Measurements from ENCODE around the gene GALNT2. TPM values are rescaled to one million over a fixed set of nuclear protein-coding genes. Genes with fewer than 3 reads are reported as not detected.

GALNT2 gene
- total RNA-seq, 8 experiments from 2014 or later, result 28.1 to 70.6 (median 41.3) TPM

DNA sequence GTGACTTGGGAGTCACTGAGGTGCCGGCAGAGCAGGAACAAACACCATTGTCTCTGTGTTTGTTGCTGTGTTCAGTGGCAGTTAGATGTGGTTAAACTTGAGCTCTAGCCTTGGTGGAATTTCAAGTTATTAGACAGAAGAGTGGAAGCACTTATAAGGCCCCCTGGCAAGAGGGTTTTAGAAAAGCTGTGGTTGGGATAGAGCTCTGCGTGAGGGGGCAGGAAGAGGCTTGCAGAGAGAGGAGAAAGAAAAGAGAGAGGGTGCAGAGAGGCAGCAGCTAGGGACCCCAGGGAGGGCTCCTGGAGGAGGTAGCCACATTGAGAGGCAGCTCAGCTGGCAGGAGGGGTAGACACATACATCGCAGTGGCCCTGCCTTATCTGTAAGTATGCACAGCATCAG, 128.2 kb downstream of the GALNT2 start:
- peaks cover 6% of the 10 kb centered on the region in 2 donors for H3K4me1 ChIP-seq (replicated peaks in 1 of 2)
- WGBS, 10 experiments, result 71 to 100% (median 100%) methylated on average over 1 to 3 of the region's 3 CpGs; no CpG with 5 or more reads in 3 of the 10 experiments
- no peak overlapping the region for H3K4me3 ChIP-seq
- ATAC-seq (replicated peaks in 6 of 8), result no peak
- H3K27ac ChIP-seq, result no peak overlapping the region
- in situ Hi-C loops (cut with MboI; ENCODE audit: low pct_unique_long_range_greater_than_20kb in 2 of 9, low sequenced_read_pairs in 9 of 9, unreplicated experiment in 9 of 9), result no loop called here

DNA sequence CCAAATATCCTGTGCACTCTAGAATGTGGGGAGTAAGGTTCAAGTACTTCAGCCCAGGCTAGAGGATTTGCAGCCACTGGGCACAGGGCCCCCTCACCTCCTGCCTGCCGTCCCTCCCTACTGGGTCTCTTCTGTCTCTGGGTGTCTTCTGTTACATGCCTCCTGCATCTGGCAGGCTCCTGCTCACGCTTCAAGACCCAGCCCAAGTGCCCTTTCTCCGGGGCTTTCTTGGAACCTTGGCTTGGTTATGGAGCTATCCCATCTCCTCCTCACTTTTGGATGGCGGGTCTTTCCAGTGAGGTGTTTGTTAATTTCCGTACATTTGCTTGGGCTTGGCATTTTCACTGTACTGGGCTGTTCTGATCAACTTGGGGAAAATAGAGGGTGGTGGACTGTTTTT, 129.0 kb downstream of the GALNT2 start:
- 92 to 100% (median 95%) methylated on average over 2 to 5 of the region's 5 CpGs; no CpG with 5 or more reads in 3 of the 10 experiments for WGBS, 10 experiments
- in situ Hi-C loops (cut with MboI; ENCODE audit: low pct_unique_long_range_greater_than_20kb in 2 of 9, low sequenced_read_pairs in 9 of 9, unreplicated experiment in 9 of 9), result no loop called here
- no peak for ATAC-seq (replicated peaks in 6 of 8)
- Histone ChIP-seq H3K4me3 (no peak overlapping the region), H3K27ac (no peak overlapping the region), H3K4me1 (replicated peaks in 1 of 2) (peaks cover 6% of the 10 kb centered on the region in 2 donors)

DNA sequence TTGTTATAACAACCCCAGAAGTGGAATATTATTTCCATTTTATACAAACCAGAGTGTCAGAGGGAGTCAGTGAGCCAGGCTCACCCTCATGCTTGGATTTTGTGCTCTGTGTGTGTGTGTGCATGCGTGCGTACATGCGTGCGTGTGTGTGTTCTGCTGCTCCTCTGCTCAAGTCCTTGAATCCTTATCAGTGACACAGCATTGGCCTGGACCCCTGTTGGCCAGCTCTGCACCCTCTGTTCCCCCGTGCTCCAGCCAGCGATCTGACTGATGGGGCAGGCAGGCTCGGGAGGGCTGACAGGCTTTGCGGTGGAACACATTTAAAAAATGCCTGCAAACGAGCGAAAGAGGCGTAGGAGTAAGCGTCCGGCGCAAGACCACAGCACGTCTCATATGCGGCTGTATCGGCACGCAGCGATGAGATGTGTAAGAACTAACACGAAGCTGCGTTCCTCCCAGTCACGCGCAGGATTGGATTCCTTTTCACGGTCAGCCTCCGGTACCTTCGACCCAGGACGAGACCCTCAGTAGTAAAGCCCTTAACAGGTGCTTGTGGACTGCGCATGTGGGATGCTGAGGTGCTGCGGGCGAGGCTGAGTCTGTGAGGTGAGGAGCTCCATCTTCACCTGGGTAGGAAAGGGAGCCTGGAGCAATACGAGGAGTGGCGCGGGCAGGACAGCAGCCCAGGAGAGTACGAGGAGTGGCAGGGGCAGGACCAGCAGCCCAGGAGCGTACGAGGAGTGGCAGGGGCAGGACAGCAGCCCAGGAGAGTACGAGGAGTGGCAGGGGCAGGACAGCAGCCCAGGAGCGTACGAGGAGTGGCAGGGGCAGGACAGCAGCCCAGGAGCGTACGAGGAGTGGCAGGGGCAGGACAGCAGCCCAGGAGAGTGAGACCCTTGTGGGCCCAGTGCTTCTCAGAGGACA, 130.9 kb downstream of the GALNT2 start:
- in situ Hi-C loops (cut with MboI; ENCODE audit: low pct_unique_long_range_greater_than_20kb in 2 of 9, low sequenced_read_pairs in 9 of 9, unreplicated experiment in 9 of 9), result no loop called here
- Histone ChIP-seq H3K4me1 (replicated peaks in 1 of 2) (peaks cover 3 to 6% of the 10 kb centered on the region in 2 donors), H3K4me3 (no peak overlapping the region), H3K27ac (no peak overlapping the region)
- 91 to 93% (median 93%) methylated on average over 5 to 34 of the region's 41 CpGs; no CpG with 5 or more reads in 4 of the 10 experiments for WGBS, 10 experiments
- ATAC-seq (replicated peaks in 6 of 8), result no peak

DNA sequence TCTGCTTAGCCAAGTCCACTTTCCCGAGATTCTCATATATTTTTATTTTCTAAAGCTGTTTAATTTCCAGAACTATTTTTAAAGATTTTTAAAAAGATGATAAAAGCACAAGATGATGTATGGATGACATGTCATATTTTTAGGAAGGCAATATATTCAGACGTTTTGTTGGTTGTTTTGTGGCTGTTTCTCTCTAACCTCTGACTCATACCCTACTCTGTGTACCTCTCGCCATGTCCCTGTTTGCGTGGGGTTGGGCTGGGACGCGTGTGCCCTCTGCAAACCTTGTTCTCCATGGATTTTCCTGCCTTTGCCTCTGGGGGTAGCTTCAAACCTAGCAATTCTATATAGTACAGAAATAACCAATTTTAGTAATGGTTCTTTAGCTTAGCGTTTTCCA, 132.0 kb downstream of the GALNT2 start:
- no peak for ATAC-seq (replicated peaks in 6 of 8)
- 35 to 100% (median 89%) methylated on average over 1 to 7 of the region's 7 CpGs for WGBS, 10 experiments
- no peak overlapping the region for H3K27ac ChIP-seq
- H3K4me3 ChIP-seq, result no peak overlapping the region
- in situ Hi-C loops (cut with MboI; ENCODE audit: low pct_unique_long_range_greater_than_20kb in 2 of 9, low sequenced_read_pairs in 9 of 9, unreplicated experiment in 9 of 9), result no loop called here
- peaks cover 0 to 6% of the 10 kb centered on the region in 2 donors for H3K4me1 ChIP-seq (replicated peaks in 1 of 2)

DNA sequence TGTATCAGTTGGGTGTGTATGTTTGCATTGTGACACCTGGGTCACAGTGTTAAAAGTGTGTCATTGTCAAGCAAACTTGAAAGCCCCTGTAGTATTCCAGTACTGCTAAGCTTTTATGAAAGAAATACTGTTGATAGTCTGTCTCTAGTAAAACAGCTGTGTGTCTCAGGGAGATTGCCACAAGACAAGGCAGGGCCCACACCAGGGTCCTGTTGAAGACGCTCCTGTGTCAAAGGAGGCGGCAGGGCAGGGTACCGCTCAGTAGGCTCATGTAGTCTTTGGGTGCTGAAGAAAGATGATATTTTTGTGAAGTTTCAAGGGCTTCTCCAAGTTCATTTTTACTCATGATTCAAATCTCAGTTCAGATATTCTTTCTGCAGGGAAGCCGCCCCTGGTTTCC, 132.5 kb downstream of the GALNT2 start:
- ATAC-seq (replicated peaks in 6 of 8), result no peak
- no peak overlapping the region for H3K4me3 ChIP-seq
- H3K27ac ChIP-seq, result no peak overlapping the region
- 82 to 100% (median 97%) methylated on average over 1 to 4 of the region's 4 CpGs; no CpG with 5 or more reads in 1 of the 10 experiments for WGBS, 10 experiments
- peaks cover 0 to 5% of the 10 kb centered on the region in 2 donors for H3K4me1 ChIP-seq (replicated peaks in 1 of 2)
- in situ Hi-C loops (cut with MboI; ENCODE audit: low pct_unique_long_range_greater_than_20kb in 2 of 9, low sequenced_read_pairs in 9 of 9, unreplicated experiment in 9 of 9), result no loop called here

DNA sequence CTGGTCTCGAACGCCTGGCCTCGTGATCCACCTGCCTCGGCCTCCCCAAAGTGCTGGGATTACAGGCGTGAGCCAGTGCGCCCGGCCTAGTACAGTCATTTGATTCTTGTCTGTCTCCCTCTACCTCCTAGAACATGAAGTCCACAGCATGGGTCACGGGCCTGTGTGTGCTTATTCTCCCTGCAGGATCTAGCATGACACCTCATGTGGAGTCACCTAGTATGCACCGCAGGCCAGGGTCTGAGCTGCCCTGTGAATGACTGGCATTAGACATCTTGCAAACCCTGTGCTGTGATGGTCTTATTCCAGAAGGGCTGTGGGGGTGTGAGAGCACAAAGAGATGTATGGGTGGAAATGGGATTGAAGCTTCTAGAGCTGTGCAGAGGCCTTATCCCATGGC, 133.2 kb downstream of the GALNT2 start:
- 95 to 100% (median 99%) methylated on average over 4 to 9 of the region's 9 CpGs; no CpG with 5 or more reads in 6 of the 10 experiments for WGBS, 10 experiments

DNA sequence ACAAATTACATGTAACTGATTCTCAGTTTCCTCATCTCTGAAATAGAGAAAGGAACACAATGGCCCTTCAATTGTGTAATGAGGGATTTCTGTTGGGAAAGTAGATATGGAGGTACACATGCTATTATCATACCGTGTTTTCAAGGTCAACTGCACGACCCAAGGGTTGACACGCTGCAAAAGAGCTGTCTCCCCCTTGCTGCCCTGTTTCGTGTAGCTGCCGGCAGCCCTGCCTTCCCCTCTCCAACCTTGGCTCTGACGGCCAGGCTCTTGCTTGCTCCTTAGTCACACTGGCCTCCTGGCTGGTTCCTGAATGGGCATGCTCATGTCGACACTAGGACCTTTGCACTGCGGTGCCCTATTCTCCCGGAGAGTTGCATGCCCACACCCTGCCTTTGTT, 134.4 kb downstream of the GALNT2 start:
- no peak overlapping the region for H3K27ac ChIP-seq

More for the DNA sequence above, 133.2 kb downstream of the GALNT2 start:
- in situ Hi-C loops (cut with MboI; ENCODE audit: low pct_unique_long_range_greater_than_20kb in 2 of 9, low sequenced_read_pairs in 9 of 9, unreplicated experiment in 9 of 9), result no loop called here
- no peak overlapping the region for H3K27ac ChIP-seq
- peaks cover 0 to 5% of the 10 kb centered on the region in 2 donors for H3K4me1 ChIP-seq (replicated peaks in 1 of 2)
- no peak for ATAC-seq (replicated peaks in 6 of 8)
- no peak overlapping the region for H3K4me3 ChIP-seq

DNA sequence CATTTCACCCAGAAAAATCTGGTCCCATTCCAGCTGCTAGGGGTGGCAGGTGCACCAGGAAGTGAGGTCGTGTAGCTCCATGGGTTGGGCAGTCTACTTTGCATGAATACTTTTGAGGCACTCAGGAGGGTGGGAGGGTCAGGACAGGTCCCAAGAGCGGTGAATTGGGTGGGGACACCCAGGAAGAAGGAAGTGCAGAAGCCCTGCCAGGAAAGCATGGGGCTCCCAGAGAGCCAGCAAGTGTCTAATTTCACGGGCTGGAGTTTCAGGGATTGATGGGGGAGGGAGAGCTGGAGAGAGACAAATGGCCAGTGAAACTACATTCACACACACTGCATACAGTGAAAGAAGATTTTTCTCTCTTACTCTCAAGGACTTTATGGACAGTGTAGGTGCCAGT, 137.8 kb downstream of the GALNT2 start:
- Histone ChIP-seq H3K27ac (no peak overlapping the region), H3K4me1 (replicated peaks in 1 of 2) (peaks cover 0 to 5% of the 10 kb centered on the region in 2 donors), H3K4me3 (no peak overlapping the region)
- 0 to 79% (median 50%) methylated on average over 1 to 3 of the region's 3 CpGs; no CpG with 5 or more reads in 5 of the 10 experiments for WGBS, 10 experiments
- ATAC-seq (replicated peaks in 6 of 8), result peak in 5 of 8 experiments; percentile 16 to 89 (median 82)
- in situ Hi-C loops (cut with MboI; ENCODE audit: low pct_unique_long_range_greater_than_20kb in 2 of 9, low sequenced_read_pairs in 9 of 9, unreplicated experiment in 9 of 9), result no loop called here

More for the DNA sequence above, 134.4 kb downstream of the GALNT2 start:
- peaks cover 0 to 5% of the 10 kb centered on the region in 2 donors for H3K4me1 ChIP-seq (replicated peaks in 1 of 2)
- ATAC-seq (replicated peaks in 6 of 8), result no peak
- WGBS, 10 experiments, result 67 to 100% (median 92%) methylated on average over 1 to 8 of the region's 9 CpGs; no CpG with 5 or more reads in 2 of the 10 experiments
- H3K4me3 ChIP-seq, result no peak overlapping the region
- in situ Hi-C loops (cut with MboI; ENCODE audit: low pct_unique_long_range_greater_than_20kb in 2 of 9, low sequenced_read_pairs in 9 of 9, unreplicated experiment in 9 of 9), result no loop called here

DNA sequence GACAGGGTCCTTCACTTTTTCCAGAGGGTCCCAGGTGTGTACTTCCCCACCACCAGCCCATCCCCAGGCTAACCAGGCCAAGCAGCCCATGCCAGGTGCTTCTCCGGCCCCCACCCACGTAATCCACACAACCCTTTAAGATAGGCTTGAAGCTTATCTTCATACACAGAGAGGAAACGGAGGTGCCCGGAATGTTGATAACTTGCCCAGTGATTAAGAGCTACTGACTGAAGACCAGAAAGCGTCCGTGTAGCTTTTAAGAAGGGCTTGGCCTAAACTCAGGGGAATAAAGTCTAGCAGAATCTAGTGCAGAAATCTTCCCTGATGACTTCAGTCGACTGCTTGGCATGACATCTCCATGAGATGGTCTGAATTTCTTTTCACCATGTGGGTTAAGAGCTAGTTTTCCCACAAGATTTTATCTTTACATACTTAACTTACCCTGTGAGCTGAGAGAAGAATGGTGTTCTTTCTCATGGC, 138.7 kb downstream of the GALNT2 start:
- WGBS, 10 experiments, result 38 to 100% (median 86%) methylated on average over 1 to 7 of the region's 7 CpGs; no CpG with 5 or more reads in 2 of the 10 experiments
- ATAC-seq (replicated peaks in 6 of 8), result peak in 3 of 8 experiments; percentile 37 to 46 (median 37)
- Histone ChIP-seq H3K4me3 (no peak overlapping the region), H3K4me1 (replicated peaks in 1 of 2) (peaks cover 0 to 5% of the 10 kb centered on the region in 2 donors), H3K27ac (no peak overlapping the region)
- in situ Hi-C loops (cut with MboI; ENCODE audit: low pct_unique_long_range_greater_than_20kb in 2 of 9, low sequenced_read_pairs in 9 of 9, unreplicated experiment in 9 of 9), result no loop called here

DNA sequence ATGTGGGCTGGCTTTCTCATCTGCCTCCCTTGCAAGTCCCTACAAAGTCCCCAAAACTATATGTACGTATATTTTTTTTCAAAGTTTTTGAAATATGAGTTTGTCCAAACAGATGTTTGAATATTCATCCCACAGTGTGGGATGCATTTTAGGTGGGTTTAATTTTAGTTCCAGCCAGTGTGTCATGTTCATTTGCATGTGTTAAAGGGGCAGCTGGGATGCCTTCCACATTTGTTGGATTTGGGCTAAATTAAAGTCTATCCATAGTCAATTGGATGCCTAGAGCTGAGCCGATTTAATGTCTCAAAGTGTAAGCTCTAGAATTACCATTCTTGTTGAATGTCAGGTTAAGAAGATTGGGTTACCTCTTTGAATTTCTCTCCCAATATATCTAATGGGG, 139.2 kb downstream of the GALNT2 start:
- ATAC-seq (replicated peaks in 6 of 8), result peak in 3 of 8 experiments; percentile 48 to 52 (median 51)
- peaks cover 0 to 5% of the 10 kb centered on the region in 2 donors for H3K4me1 ChIP-seq (replicated peaks in 1 of 2)
- in situ Hi-C loops (cut with MboI; ENCODE audit: low pct_unique_long_range_greater_than_20kb in 2 of 9, low sequenced_read_pairs in 9 of 9, unreplicated experiment in 9 of 9), result no loop called here
- WGBS, 10 experiments, result 0 to 100% (median 96%) methylated on average over 1 to 2 of the region's 2 CpGs; no CpG with 5 or more reads in 2 of the 10 experiments
- no peak overlapping the region for H3K27ac ChIP-seq
- no peak overlapping the region for H3K4me3 ChIP-seq

DNA sequence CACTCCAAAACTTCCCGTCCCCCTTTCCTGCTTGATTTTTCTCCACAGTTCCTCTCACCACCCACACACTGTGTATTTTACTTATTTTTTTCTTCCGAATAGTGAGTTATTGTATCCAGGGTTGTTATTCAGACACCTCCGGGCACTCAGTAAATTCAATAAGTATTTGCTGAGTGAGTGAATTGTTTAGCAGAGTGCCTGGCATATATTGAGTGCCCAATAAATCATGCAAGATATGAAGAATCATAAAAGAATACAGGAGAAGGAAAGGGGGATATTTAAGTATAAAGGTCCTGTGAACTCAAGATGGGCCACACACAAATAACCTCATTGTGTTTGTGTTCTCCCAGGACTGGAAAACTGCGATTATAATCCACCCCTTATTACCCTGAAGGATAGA, 139.9 kb downstream of the GALNT2 start:
- Histone ChIP-seq H3K4me1 (replicated peaks in 1 of 2) (peaks cover 0 to 5% of the 10 kb centered on the region in 2 donors), H3K4me3 (no peak overlapping the region), H3K27ac (no peak overlapping the region)
- in situ Hi-C loops (cut with MboI; ENCODE audit: low pct_unique_long_range_greater_than_20kb in 2 of 9, low sequenced_read_pairs in 9 of 9, unreplicated experiment in 9 of 9), result no loop called here
- 67 to 100% (median 93%) methylated on average over 1 to 3 of the region's 4 CpGs for WGBS, 10 experiments
- ATAC-seq (replicated peaks in 6 of 8), result no peak

DNA sequence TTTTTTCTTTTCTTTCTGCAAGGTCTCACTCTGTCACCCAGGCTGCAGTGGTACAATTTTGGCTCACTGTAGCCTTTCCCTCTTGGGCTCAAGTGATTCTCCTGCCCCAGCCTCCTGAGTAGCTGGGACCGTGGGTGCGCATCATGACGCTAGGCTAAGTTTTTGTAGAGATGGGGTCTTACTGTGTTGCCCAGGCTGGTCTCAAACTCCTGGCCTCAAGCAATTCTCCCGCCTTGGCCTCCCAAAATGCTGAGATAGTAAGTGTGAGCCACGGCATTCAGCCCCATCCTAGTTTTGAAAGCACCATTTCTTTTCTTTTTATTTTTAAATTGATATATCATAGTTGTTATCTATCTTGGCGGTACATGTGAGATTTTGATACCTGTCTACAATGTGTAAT, 140.6 kb downstream of the GALNT2 start:
- in situ Hi-C loops (cut with MboI; ENCODE audit: low pct_unique_long_range_greater_than_20kb in 2 of 9, low sequenced_read_pairs in 9 of 9, unreplicated experiment in 9 of 9), result no loop called here
- WGBS, 10 experiments, result 91 to 100% (median 100%) methylated on average over 1 to 6 of the region's 6 CpGs; no CpG with 5 or more reads in 1 of the 10 experiments
- H3K27ac ChIP-seq, result no peak overlapping the region
- H3K4me1 ChIP-seq (replicated peaks in 1 of 2), result peaks cover 0 to 5% of the 10 kb centered on the region in 2 donors
- H3K4me3 ChIP-seq, result no peak overlapping the region
- no peak for ATAC-seq (replicated peaks in 6 of 8)

DNA sequence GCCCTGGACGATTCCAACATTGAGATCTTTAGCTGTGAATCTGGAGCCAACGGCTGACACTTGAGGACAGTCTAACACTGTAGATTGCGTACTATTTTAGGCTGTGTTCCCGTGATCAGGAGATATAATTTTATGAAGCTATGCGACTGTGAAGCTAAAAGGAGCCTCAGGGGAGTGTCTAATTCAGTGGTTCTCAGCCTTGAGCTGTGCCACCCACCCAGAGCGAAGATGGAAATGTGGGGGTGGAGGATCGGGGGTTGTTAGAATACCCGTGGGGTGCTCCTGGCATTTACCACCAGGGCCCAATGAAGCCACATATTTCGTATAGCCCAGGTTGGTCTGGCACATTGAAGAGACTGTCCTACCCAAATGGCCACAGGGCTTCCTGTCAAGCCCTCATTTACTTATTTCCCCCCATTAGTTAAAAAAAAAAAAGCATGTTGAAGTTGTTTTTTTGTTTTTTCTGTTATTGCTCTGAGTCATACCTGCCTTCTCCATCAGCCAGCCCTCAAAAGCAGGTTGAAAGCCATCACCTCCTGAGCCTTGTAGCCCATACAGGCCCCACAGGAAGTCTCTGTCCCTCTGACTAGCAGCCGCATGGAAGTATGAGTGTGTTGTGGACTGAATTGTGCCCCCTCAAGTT, 141.7 kb downstream of the GALNT2 start:
- in situ Hi-C loops (cut with MboI; ENCODE audit: low pct_unique_long_range_greater_than_20kb in 2 of 9, low sequenced_read_pairs in 9 of 9, unreplicated experiment in 9 of 9), result no loop called here

More for the DNA sequence above, 141.7 kb downstream of the GALNT2 start:
- peak in 1 of 8 experiments; percentile 17 for ATAC-seq (replicated peaks in 6 of 8)
- H3K27ac ChIP-seq, result no peak overlapping the region
- H3K4me1 ChIP-seq (replicated peaks in 1 of 2), result peaks cover 0 to 5% of the 10 kb centered on the region in 2 donors
- WGBS, 10 experiments, result 54 to 100% (median 89%) methylated on average over 2 to 10 of the region's 10 CpGs; no CpG with 5 or more reads in 1 of the 10 experiments
- no peak overlapping the region for H3K4me3 ChIP-seq
